ENCODE data around the gene FBXO10.

DNA sequence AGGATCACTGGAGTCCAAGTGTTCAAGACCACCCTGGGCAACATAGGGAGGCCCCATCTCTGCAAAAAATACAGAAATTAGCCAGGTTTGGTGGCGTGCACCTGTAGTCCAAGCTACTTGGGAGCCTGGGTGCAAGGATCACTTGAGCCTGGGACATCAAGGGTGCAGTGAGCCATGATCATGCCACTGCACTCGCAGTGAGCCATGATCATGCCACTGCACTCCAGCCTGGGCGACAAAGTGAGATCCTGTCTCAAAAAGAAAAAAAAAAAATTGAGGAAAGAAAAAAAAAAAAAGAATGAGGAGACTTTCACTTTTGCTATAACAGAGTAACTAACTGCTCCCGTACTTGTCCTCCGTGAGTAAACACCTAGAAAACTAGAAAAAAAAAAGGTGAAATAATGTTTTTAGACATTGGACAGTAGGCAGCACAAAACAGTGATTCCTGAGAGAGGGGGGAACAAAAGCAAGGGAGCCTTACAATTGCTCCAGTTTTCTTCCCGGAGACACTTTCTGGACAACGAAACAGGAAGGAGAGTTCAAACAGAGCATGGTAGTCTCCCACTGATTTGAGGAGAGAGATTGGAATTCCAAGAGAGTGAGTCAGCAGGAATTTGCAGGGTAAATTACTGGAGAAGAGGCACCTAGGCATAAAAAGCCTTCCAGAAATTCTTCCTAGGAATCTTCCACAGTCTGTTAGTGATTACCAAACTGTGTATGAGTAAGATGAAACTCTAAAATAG, 104.1 kb downstream of the FBXO10 start:
- TF ChIP-seq, protein P1, sequence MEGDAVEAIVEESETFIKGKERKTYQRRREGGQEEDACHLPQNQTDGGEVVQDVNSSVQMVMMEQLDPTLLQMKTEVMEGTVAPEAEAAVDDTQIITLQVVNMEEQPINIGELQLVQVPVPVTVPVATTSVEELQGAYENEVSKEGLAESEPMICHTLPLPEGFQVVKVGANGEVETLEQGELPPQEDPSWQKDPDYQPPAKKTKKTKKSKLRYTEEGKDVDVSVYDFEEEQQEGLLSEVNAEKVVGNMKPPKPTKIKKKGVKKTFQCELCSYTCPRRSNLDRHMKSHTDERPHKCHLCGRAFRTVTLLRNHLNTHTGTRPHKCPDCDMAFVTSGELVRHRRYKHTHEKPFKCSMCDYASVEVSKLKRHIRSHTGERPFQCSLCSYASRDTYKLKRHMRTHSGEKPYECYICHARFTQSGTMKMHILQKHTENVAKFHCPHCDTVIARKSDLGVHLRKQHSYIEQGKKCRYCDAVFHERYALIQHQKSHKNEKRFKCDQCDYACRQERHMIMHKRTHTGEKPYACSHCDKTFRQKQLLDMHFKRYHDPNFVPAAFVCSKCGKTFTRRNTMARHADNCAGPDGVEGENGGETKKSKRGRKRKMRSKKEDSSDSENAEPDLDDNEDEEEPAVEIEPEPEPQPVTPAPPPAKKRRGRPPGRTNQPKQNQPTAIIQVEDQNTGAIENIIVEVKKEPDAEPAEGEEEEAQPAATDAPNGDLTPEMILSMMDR (IDR thresholded peaks at IDR 0.05), result no peak
- TF ChIP-seq POLR2A (IDR thresholded peaks at IDR 0.05), result no peak

Data from lower leg skin (tissue), 3 donors.